ENCODE results near the gene GSN. TPM values are rescaled to one million over a fixed set of nuclear protein-coding genes. Genes with fewer than 3 reads are reported as not detected.

GSN gene
- total and polyA plus RNA-seq, 2 of the 8 experiments (the other 6 are each of a cell fraction or from before 2014, with no cell fraction given) = 52.3 to 94.5 TPM

GRCh38 chr9:121344184-121344583, 76.2 kb downstream of the GSN start (continued):
- no peak for TF ChIP-seq CHD7 (IDR thresholded peaks at IDR 0.05; ENCODE audit: insufficient replicate concordance, low read length)
- TF ChIP-seq MAFK (IDR thresholded peaks at IDR 0.05; ENCODE audit: low read depth, low read length) = no peak
- TF ChIP-seq, protein P1, sequence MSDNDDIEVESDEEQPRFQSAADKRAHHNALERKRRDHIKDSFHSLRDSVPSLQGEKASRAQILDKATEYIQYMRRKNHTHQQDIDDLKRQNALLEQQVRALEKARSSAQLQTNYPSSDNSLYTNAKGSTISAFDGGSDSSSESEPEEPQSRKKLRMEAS (IDR thresholded peaks at IDR 0.05) = no peak
- TF ChIP-seq RXRA (IDR thresholded peaks at IDR 0.05; ENCODE audit: insufficient read depth, low read depth, low read length) = no peak
- TF ChIP-seq POLR2A (IDR thresholded peaks at IDR 0.05; ENCODE audit: control extremely low read depth in 1 of 2, low read depth in 2 of 2, low read length in 2 of 2) = no peak
- no peak for TF ChIP-seq RFX5 (IDR thresholded peaks at IDR 0.05; ENCODE audit: borderline replicate concordance, low read depth, low read length)
- no peak for TF ChIP-seq RBBP5 (IDR thresholded peaks at IDR 0.05; ENCODE audit: borderline replicate concordance, low read depth, low read length)
- no peak for TF ChIP-seq GABPA (IDR thresholded peaks at IDR 0.05; ENCODE audit: borderline replicate concordance, insufficient read depth, low read length)
- TF ChIP-seq ATF2 (IDR thresholded peaks at IDR 0.05; ENCODE audit: low read length) = no peak
- TF ChIP-seq BACH1 (IDR thresholded peaks at IDR 0.05; ENCODE audit: low read length) = no peak

All from H1 (cell line).